K562 (cell line): ENCODE data around the gene GPR152. TPM values are rescaled to one million over a fixed set of nuclear protein-coding genes. Genes with fewer than 3 reads are reported as not detected.
A peak's percentile ranks its signal among the peaks of the same experiment; 100 is the strongest.

ENCODE experiments used
- C11orf30 ChIP-seq: fragments of 450-650 bp; IDR thresholded peaks from 2 replicates; pipeline ENCODE4 v1.6.1; 2016; ENCODE audit warnings: low read depth, mild to moderate bottlenecking
- ETV1 ChIP-seq: fragments of 450-650 bp; conservative IDR thresholded peaks from 2 replicates; pipeline ENCODE4 v1.6.1; 2016; ENCODE audit warnings: missing genetic modification characterization, control low read depth, low read depth, missing compliant biosample characterization
- GTF2A2 ChIP-seq: IDR thresholded peaks from 2 replicates; pipeline ENCODE4 v1.6.1; 2016; ENCODE audit warnings: mild to moderate bottlenecking, missing genetic modification characterization, missing compliant biosample characterization
- JUN ChIP-seq, 2 experiments: sonication (generic) in 1 of 2; formaldehyde crosslinking in 1 of 2; IDR thresholded peaks; 2 replicates each; pipeline versions ENCODE4 v1.6.1 to v1.8.0; 2012 to 2022; ENCODE audit warnings: borderline replicate concordance in 2 of 2, mild to moderate bottlenecking in 2 of 2, improper control_type of control experiment in 1 of 2, low read depth in 1 of 2, low read length in 1 of 2, missing genetic modification reagents in 1 of 2
- L3MBTL2 ChIP-seq: fragments of 450-650 bp; IDR thresholded peaks from 2 replicates; pipeline ENCODE4 v1.6.1; 2016; ENCODE audit warnings: mild to moderate bottlenecking, moderate library complexity
- LARP7 ChIP-seq: fragments of 450-650 bp; IDR thresholded peaks from 2 replicates; pipeline ENCODE4 v1.6.1; 2016
- MEIS2 ChIP-seq: fragments of 450-650 bp; IDR thresholded peaks from 2 replicates; pipeline ENCODE4 v1.6.1; 2014; ENCODE audit warnings: mild to moderate bottlenecking; ENCODE audit not compliant: partially characterized antibody
- PHB2 ChIP-seq: fragments of 450-650 bp; IDR thresholded peaks from 2 replicates; pipeline ENCODE4 v1.6.1; 2017; ENCODE audit warnings: low read depth
- POLR2B ChIP-seq: fragments of 450-650 bp; IDR thresholded peaks from 2 replicates; pipeline ENCODE4 v1.6.1; 2018; ENCODE audit warnings: low read depth; ENCODE audit not compliant: partially characterized antibody
- PTRF ChIP-seq: fragments of 450-650 bp; IDR thresholded peaks from 2 replicates; pipeline ENCODE4 v1.6.1; 2016; ENCODE audit warnings: mild to moderate bottlenecking, missing genetic modification characterization, missing compliant biosample characterization
- RNF2 ChIP-seq: sonication (generic); IDR thresholded peaks from 2 replicates; pipeline ENCODE4 v1.6.1; 2016
- SLC30A9 ChIP-seq: fragments of 250-450 bp; sonication (Bioruptor Pico); IDR thresholded peaks from 2 replicates; pipeline ENCODE4 v1.8.0; 2022; ENCODE audit warnings: mild to moderate bottlenecking, moderate library complexity
- XRCC4 ChIP-seq: IDR thresholded peaks from one replicate; pipeline ENCODE4 v1.6.1; 2011; ENCODE audit not compliant: insufficient read depth, insufficient read length; ENCODE audit errors: extremely low read depth
- ZBTB8A ChIP-seq: fragments of 450-650 bp; IDR thresholded peaks from 2 replicates; pipeline ENCODE4 v1.6.1; 2018; ENCODE audit warnings: mild to moderate bottlenecking, moderate library complexity; ENCODE audit not compliant: partially characterized antibody
- ZNF133 ChIP-seq: fragments of 250-450 bp; sonication (Bioruptor Pico); IDR thresholded peaks from 2 replicates; pipeline ENCODE4 v1.4.0; 2020; ENCODE audit warnings: mild to moderate bottlenecking
- ZZZ3 ChIP-seq: fragments of 450-650 bp; IDR thresholded peaks from 2 replicates; pipeline ENCODE4 v1.6.1; 2016; ENCODE audit warnings: antibody characterized with exemption, mild to moderate bottlenecking, moderate library complexity
- polyA plus RNA-seq, 8 experiments: library from polyadenylated mRNA; depleted of rRNA in 4 of 8; stranded (reverse) in 5 of 8; unstranded in 3 of 8; fragments of >200 nt; fragmentation: Nextera tagmentation in 2 of 8; fragmentation: Illumina TruSeq in 1 of 8; extraction: Ambion mirVana in 2 of 8; extraction: Trizol in 1 of 8; gene quantifications; 2 replicates each; pipeline versions ENCODE4 v1.2.1 to v1.2.3, GENCODE V29; 2011 to 2014; ENCODE audit warnings: inconsistent platforms in 1 of 8, missing spikeins in 1 of 8
- total RNA-seq, 7 experiments: library from RNA; depleted of rRNA in 6 of 7; stranded (reverse); fragments of >200 nt in 6 of 7; fragmentation: Illumina TruSeq in 2 of 7; extraction: Trizol in 2 of 7; gene quantifications; 2 replicates each; pipeline versions ENCODE4 v1.2.1 to v1.2.3, GENCODE V29; 2011 to 2021; ENCODE audit warnings: low replicate concordance in 1 of 7
- TF ChIP-seq, protein P1 (sequence below), 2 experiments: fragments of 450-650 bp; IDR thresholded peaks; 2 replicates each; pipeline ENCODE4 v1.6.1; 2016
- TF ChIP-seq, protein P2 (sequence below): fragments of 450-650 bp; conservative IDR thresholded peaks from 2 replicates; pipeline ENCODE4 v1.6.1; 2016; ENCODE audit warnings: missing genetic modification characterization, low read depth, mild to moderate bottlenecking, missing compliant biosample characterization, moderate library complexity
- TF ChIP-seq, protein P3 (sequence below): fragments of 450-650 bp; IDR thresholded peaks from 2 replicates; pipeline ENCODE4 v1.6.1; 2016; ENCODE audit warnings: mild to moderate bottlenecking
- TF ChIP-seq, protein P4 (sequence below): sonication (generic); IDR thresholded peaks from 2 replicates; pipeline ENCODE4 v1.6.1; 2016
- TF ChIP-seq, protein P5 (sequence below): fragments of 450-650 bp; IDR thresholded peaks from 2 replicates; pipeline ENCODE4 v1.6.1; 2016; ENCODE audit warnings: antibody characterized with exemption

Gene GPR152
- total and polyA plus RNA-seq, 9 of the 15 experiments (the other 6 are each of a cell fraction or from before 2014, with no cell fraction given), result not detected

DNA sequence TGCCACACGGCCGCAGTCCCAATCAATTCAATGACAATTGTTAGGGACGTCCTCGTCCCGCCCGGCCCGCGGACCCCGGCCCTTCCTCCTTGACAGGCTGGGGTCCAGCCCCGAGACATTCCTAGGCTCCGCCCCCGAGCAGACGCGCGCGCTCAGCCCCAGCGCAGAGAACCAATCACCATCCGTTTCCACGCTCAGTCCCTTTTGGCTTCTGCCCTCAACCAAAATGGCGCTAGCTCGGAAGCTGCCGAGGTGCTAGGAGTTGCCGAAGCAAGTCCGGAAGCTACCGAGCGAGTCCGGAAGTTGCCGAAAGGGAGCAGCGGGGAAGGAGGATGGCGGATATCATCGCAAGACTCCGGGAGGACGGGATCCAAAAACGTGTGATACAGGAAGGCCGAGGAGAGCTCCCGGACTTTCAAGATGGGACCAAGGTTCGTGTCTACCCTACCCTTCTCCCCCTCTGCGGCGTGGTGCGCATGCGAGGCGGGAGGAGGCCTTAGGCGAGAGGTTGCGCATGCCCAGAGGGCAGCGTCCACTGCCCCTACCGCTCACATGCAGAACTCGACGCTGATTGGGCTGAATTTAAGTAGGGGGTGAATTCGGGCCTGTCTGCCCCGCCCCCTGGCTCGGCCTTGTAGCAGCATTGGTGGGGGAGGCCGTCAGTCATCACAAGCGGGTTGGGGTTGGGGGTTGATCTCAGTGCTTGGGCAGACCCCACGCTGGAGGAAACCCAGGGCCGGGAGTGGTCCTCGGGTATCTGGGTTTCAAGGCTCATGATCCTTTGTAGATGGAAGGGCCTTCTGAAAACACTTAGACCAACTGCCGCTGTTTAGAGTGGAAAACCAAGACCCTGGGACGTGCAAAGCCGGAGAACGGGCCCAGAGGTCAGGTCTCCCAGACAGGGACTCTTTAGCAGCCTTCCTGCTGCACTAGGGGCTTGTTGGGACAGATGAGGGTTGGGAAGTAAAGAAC lies 30.6 kb upstream of the GPR152 start, which contains the start of gene AIP (continued):
- no peak for TF ChIP-seq ZNF133
- TF ChIP-seq, protein P1, sequence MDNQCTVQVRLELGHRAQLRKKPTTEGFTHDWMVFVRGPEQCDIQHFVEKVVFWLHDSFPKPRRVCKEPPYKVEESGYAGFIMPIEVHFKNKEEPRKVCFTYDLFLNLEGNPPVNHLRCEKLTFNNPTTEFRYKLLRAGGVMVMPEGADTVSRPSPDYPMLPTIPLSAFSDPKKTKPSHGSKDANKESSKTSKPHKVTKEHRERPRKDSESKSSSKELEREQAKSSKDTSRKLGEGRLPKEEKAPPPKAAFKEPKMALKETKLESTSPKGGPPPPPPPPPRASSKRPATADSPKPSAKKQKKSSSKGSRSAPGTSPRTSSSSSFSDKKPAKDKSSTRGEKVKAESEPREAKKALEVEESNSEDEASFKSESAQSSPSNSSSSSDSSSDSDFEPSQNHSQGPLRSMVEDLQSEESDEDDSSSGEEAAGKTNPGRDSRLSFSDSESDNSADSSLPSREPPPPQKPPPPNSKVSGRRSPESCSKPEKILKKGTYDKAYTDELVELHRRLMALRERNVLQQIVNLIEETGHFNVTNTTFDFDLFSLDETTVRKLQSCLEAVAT (IDR thresholded peaks at IDR 0.05), result no peak
- TF ChIP-seq C11orf30, result peak; percentile 93
- TF ChIP-seq, protein P2, sequence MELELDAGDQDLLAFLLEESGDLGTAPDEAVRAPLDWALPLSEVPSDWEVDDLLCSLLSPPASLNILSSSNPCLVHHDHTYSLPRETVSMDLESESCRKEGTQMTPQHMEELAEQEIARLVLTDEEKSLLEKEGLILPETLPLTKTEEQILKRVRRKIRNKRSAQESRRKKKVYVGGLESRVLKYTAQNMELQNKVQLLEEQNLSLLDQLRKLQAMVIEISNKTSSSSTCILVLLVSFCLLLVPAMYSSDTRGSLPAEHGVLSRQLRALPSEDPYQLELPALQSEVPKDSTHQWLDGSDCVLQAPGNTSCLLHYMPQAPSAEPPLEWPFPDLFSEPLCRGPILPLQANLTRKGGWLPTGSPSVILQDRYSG (tag), result no peak; the same call in 1 of the 2 replicates
- TF ChIP-seq XRCC4, result no peak
- no peak for TF ChIP-seq SLC30A9
- TF ChIP-seq, protein P3, sequence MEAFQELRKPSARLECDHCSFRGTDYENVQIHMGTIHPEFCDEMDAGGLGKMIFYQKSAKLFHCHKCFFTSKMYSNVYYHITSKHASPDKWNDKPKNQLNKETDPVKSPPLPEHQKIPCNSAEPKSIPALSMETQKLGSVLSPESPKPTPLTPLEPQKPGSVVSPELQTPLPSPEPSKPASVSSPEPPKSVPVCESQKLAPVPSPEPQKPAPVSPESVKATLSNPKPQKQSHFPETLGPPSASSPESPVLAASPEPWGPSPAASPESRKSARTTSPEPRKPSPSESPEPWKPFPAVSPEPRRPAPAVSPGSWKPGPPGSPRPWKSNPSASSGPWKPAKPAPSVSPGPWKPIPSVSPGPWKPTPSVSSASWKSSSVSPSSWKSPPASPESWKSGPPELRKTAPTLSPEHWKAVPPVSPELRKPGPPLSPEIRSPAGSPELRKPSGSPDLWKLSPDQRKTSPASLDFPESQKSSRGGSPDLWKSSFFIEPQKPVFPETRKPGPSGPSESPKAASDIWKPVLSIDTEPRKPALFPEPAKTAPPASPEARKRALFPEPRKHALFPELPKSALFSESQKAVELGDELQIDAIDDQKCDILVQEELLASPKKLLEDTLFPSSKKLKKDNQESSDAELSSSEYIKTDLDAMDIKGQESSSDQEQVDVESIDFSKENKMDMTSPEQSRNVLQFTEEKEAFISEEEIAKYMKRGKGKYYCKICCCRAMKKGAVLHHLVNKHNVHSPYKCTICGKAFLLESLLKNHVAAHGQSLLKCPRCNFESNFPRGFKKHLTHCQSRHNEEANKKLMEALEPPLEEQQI, result no peak
- peak; percentile 75 for TF ChIP-seq POLR2B
- TF ChIP-seq JUN (IDR thresholded peaks at IDR 0.05; ENCODE audit: borderline replicate concordance, low read depth, low read length), result peak; percentile 68; the same call in 1 of the 2 replicates
- peak; percentile 99 for TF ChIP-seq JUN (CRISPR knock-in tag; IDR thresholded peaks at IDR 0.05; ENCODE audit: borderline replicate concordance)
- TF ChIP-seq PHB2, result no peak
- TF ChIP-seq ZBTB8A, result no peak
- peak; percentile 100 for TF ChIP-seq L3MBTL2
- TF ChIP-seq GTF2A2, result no peak
- peak; percentile 69 for TF ChIP-seq ETV1 (tag)
- peak; percentile 99 for TF ChIP-seq RNF2
- TF ChIP-seq, protein P4, sequence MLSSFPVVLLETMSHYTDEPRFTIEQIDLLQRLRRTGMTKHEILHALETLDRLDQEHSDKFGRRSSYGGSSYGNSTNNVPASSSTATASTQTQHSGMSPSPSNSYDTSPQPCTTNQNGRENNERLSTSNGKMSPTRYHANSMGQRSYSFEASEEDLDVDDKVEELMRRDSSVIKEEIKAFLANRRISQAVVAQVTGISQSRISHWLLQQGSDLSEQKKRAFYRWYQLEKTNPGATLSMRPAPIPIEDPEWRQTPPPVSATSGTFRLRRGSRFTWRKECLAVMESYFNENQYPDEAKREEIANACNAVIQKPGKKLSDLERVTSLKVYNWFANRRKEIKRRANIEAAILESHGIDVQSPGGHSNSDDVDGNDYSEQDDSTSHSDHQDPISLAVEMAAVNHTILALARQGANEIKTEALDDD, result no peak
- peak; percentile 92 for TF ChIP-seq MEIS2
- no peak for TF ChIP-seq LARP7
- TF ChIP-seq, protein P5, sequence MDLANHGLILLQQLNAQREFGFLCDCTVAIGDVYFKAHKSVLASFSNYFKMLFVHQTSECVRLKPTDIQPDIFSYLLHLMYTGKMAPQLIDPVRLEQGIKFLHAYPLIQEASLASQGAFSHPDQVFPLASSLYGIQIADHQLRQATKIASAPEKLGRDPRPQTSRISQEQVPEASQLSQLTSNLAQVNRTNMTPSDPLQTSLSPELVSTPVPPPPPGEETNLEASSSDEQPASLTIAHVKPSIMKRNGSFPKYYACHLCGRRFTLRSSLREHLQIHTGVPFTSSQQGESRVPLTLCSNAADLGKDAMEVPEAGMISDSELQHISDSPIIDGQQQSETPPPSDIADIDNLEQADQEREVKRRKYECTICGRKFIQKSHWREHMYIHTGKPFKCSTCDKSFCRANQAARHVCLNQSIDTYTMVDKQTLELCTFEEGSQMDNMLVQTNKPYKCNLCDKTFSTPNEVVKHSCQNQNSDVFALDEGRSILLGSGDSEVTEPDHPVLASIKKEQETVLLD, result peak; percentile 98
- TF ChIP-seq PTRF, result no peak
- TF ChIP-seq ZZZ3, result 0 out of 2 replicates have a peak, but pooled peaks have one; percentile 31
